Upper lobe of left lung (tissue), 6 donors: ENCODE data around the gene RPL22. TPM values are rescaled to one million over a fixed set of nuclear protein-coding genes. Genes with fewer than 3 reads are reported as not detected.

Source experiments
- ATAC-seq, 2 donors: fragments of 200-7000 bp; cut with Tn5 transposase; one replicate each; pipeline ENCODE4 v1.9.1; 2022; ENCODE audit warnings: mild to moderate bottlenecking in 2 of 2, moderate library complexity in 2 of 2; ENCODE audit not compliant: low FRiP score in 2 of 2
- DNase-seq, 2 donors: peaks; one replicate each; pipeline ENCODE4 v3.0.0-alpha.2; 2019 to 2020
- H3K27ac ChIP-seq, 4 donors: fragments of 200-600 bp; sonication (generic); one replicate each; pipeline ENCODE4 v1.5.1; 2016 to 2019
- H3K27me3 ChIP-seq, 4 donors: fragments of 200-600 bp; sonication (generic); one replicate each; pipeline ENCODE4 v1.5.1; 2017 to 2019
- H3K36me3 ChIP-seq, 4 donors: fragments of 200-600 bp; sonication (generic); one replicate each; pipeline ENCODE4 v1.5.1; 2016 to 2019
- H3K4me1 ChIP-seq, 4 donors: fragments of 200-600 bp; sonication (generic); one replicate each; pipeline ENCODE4 v1.5.1; 2018 to 2019
- H3K4me3 ChIP-seq, 4 donors: fragments of 200-600 bp; sonication (generic); one replicate each; pipeline ENCODE4 v1.5.1; 2017 to 2019; ENCODE audit warnings: mild to moderate bottlenecking in 2 of 4, moderate library complexity in 1 of 4
- H3K9me3 ChIP-seq, 4 donors: fragments of 200-600 bp; sonication (generic); one replicate each; pipeline ENCODE4 v1.5.1; 2018 to 2019
- CTCF ChIP-seq, 6 experiments: fragments of 450-650 bp in 4 of 6; fragments of 200-600 bp in 2 of 6; sonication (generic) in 2 of 6; IDR thresholded peaks; one replicate each; pipeline ENCODE4 v1.5.1; 2016 to 2019; ENCODE audit warnings: antibody characterized with exemption in 6 of 6
- EP300 ChIP-seq, 4 donors: sonication (generic); formaldehyde crosslinking; IDR thresholded peaks; one replicate each; pipeline ENCODE4 v1.5.1; 2017; ENCODE audit warnings: antibody characterized with exemption in 4 of 4, control low read depth in 2 of 4
- POLR2A ChIP-seq, 4 donors: fragments of 450-650 bp; IDR thresholded peaks; one replicate each; pipeline ENCODE4 v1.5.1; 2016 to 2017; ENCODE audit warnings: antibody characterized with exemption in 4 of 4, mild to moderate bottlenecking in 2 of 4
- POLR2AphosphoS5 ChIP-seq, 2 donors: sonication (generic); formaldehyde crosslinking; IDR thresholded peaks; one replicate each; pipeline ENCODE4 v1.5.1; 2017; ENCODE audit warnings: antibody characterized with exemption in 2 of 2
- WGBS, 2 donors: methylation state at CpG; one replicate each; pipeline ENCODE4 v1.1.5; 2017 to 2018; 5-methylcytosine and 5-hydroxymethylcytosine counted together
- total RNA-seq, 6 donors: library from RNA; depleted of rRNA in 4 of 6; stranded (reverse); fragments of >200 nt in 4 of 6; gene quantifications; one replicate each; pipeline versions ENCODE4 v1.1.0 to v1.2.1, GENCODE V29; 2016 to 2021
- donor health status: DM: no; HTN: no; CAD: no; lungs with moderate emphysema.
- donor health status: DM: no; HTN: yes; CAD: no; lungs with severe emphysema.

The RPL22 gene
- total RNA-seq, 6 donors from 2014 or later: 88.2 to 288 (median 180) TPM

- no peaks in the 10 kb centered on the region for H3K27me3 ChIP-seq
- WGBS, 2 donors: 83% methylated on average over 4 to 19 of the region's 19 CpGs
These were observed 32.6 kb downstream of the RPL22 start for GRCh38 chr1:6166655-6167390.

GRCh38 chr1:6166221-6166620 is 33.2 kb downstream of the RPL22 start:
- Histone ChIP-seq H3K4me3 (no peak overlapping the region), H3K36me3 (no peaks in the 10 kb centered on the region), H3K27ac (no peak overlapping the region), H3K4me1 (peaks cover 0 to 14% (median 5%) of the 10 kb centered on the region in 4 donors), H3K27me3 (no peaks in the 10 kb centered on the region), H3K9me3 (no peaks in the 10 kb centered on the region)
- ATAC-seq: no peak
- TF ChIP-seq CTCF (IDR thresholded peaks at IDR 0.05) (no peak), POLR2A (IDR thresholded peaks at IDR 0.05) (no peak), POLR2AphosphoS5 (IDR thresholded peaks at IDR 0.05) (no peak), EP300 (IDR thresholded peaks at IDR 0.05) (no peak)
- DNase-seq: no peak
- WGBS, 2 donors: 59 to 66% methylated on average over 6 to 10 of the region's 10 CpGs

More at GRCh38 chr1:6166655-6167390, 32.6 kb downstream of the RPL22 start:
- Histone ChIP-seq H3K4me1 (peaks cover 0 to 14% (median 5%) of the 10 kb centered on the region in 4 donors), H3K9me3 (no peaks in the 10 kb centered on the region), H3K27ac (no peak overlapping the region), H3K4me3 (no peak overlapping the region), H3K36me3 (no peaks in the 10 kb centered on the region)
- ATAC-seq (no peak), DNase-seq (no peak)
- TF ChIP-seq CTCF (IDR thresholded peaks at IDR 0.05) (no peak), POLR2A (IDR thresholded peaks at IDR 0.05) (no peak), POLR2AphosphoS5 (IDR thresholded peaks at IDR 0.05) (no peak), EP300 (IDR thresholded peaks at IDR 0.05) (no peak)

GRCh38 chr1:6165441-6165985 is 33.9 kb downstream of the RPL22 start:
- Histone ChIP-seq H3K9me3 (no peaks in the 10 kb centered on the region), H3K4me3 (no peak overlapping the region), H3K36me3 (no peaks in the 10 kb centered on the region), H3K27me3 (no peaks in the 10 kb centered on the region), H3K4me1 (peaks cover 0 to 9% (median 1%) of the 10 kb centered on the region in 4 donors), H3K27ac (no peak overlapping the region)
- ATAC-seq (no peak), DNase-seq (peak in 1 of 2 donors; percentile 27)
- TF ChIP-seq POLR2AphosphoS5 (IDR thresholded peaks at IDR 0.05) (no peak), EP300 (IDR thresholded peaks at IDR 0.05) (no peak), CTCF (IDR thresholded peaks at IDR 0.05) (no peak), POLR2A (IDR thresholded peaks at IDR 0.05) (no peak)
- WGBS, 2 donors: 68 to 75% methylated on average over 10 to 11 of the region's 12 CpGs

- ATAC-seq (no peak), DNase-seq (peak in 1 of 2 donors; percentile 51)
- H3K9me3 ChIP-seq: no peaks in the 10 kb centered on the region
- no peak overlapping the region for H3K4me3 ChIP-seq
- WGBS, 2 donors: 70 to 71% methylated on average over 7 of the region's 7 CpGs
- no peaks in the 10 kb centered on the region for H3K36me3 ChIP-seq
- H3K27me3 ChIP-seq: no peaks in the 10 kb centered on the region
- H3K27ac ChIP-seq: no peak overlapping the region
- peaks cover 0 to 7% (median 0%) of the 10 kb centered on the region in 4 donors for H3K4me1 ChIP-seq
- TF ChIP-seq EP300 (IDR thresholded peaks at IDR 0.05): no peak
- TF ChIP-seq POLR2A (IDR thresholded peaks at IDR 0.05): no peak
- TF ChIP-seq POLR2AphosphoS5 (IDR thresholded peaks at IDR 0.05): no peak
- TF ChIP-seq CTCF (IDR thresholded peaks at IDR 0.05): no peak
These were observed 34.4 kb downstream of the RPL22 start for GRCh38 chr1:6165027-6165426.
